Heart left ventricle (tissue), 16 donors: ENCODE results near the gene HTT. TPM values are rescaled to one million over a fixed set of nuclear protein-coding genes. Genes with fewer than 3 reads are reported as not detected.
A peak's percentile ranks its signal among the peaks of the same experiment; 100 is the strongest.

ENCODE experiments used
- ATAC-seq, 4 donors: fragments of 200-7000 bp; cut with Tn5 transposase; one replicate each; pipeline ENCODE4 v1.9.1; 2020 to 2022; ENCODE audit warnings: moderate library complexity in 4 of 4, mild to moderate bottlenecking in 3 of 4, moderate number of reproducible peaks in 1 of 4
- DNase-seq, 5 donors: peaks; one replicate each; pipeline ENCODE4 v3.0.0-alpha.2; 2020
- H3K27ac ChIP-seq, 12 donors: fragments of 200-600 bp; sonication (generic) in 4 of 12; one replicate each; pipeline versions ENCODE4 v1.5.0 to v1.8.0; 2016 to 2022; ENCODE audit warnings: mild to moderate bottlenecking in 2 of 12
- H3K27me3 ChIP-seq, 9 donors: fragments of 200-600 bp; sonication (generic) in 2 of 9; one replicate each; pipeline versions ENCODE4 v1.5.1 to v1.8.0; 2016 to 2022; ENCODE audit warnings: mild to moderate bottlenecking in 3 of 9
- H3K36me3 ChIP-seq, 9 donors: fragments of 200-600 bp; sonication (generic) in 2 of 9; one replicate each; pipeline versions ENCODE4 v1.5.0 to v1.8.0; 2018 to 2022; ENCODE audit warnings: mild to moderate bottlenecking in 2 of 9
- H3K4me1 ChIP-seq, 12 donors: fragments of 200-600 bp; sonication (generic) in 4 of 12; one replicate each; pipeline versions ENCODE4 v1.5.0 to v1.8.0; 2016 to 2022; ENCODE audit warnings: mild to moderate bottlenecking in 3 of 12
- H3K4me3 ChIP-seq, 12 donors: fragments of 200-600 bp; sonication (generic) in 4 of 12; one replicate each; pipeline versions ENCODE4 v1.5.0 to v1.8.0; 2017 to 2022; ENCODE audit warnings: mild to moderate bottlenecking in 9 of 12, moderate library complexity in 4 of 12
- H3K9me3 ChIP-seq, 12 donors: fragments of 200-600 bp; sonication (generic) in 4 of 12; one replicate each; pipeline versions ENCODE4 v1.5.0 to v1.8.0; 2016 to 2022; ENCODE audit warnings: mild to moderate bottlenecking in 1 of 12
- POLR2A ChIP-seq, 2 donors: fragments of 450-650 bp; IDR thresholded peaks; one replicate each; pipeline ENCODE4 v1.6.1; 2017; ENCODE audit warnings: antibody characterized with exemption in 2 of 2, mild to moderate bottlenecking in 2 of 2, moderate library complexity in 2 of 2
- whole genome bisulfite sequencing, 4 donors: extraction: QIAGEN DNeasy Blood & Tissue Kit in 2 of 4; methylation state at CpG; one replicate each; pipeline versions ENCODE4 v1.1.5 to v1.1.7; 2013 to 2018; 5-methylcytosine and 5-hydroxymethylcytosine counted together
- intact Hi-C, 10 donors: fragments of 100-400 bp; cut with DNase I; formaldehyde crosslinking; loops; one replicate each; pipeline versions ENCODE4 v1.11.1 to v1.14.2; 2022
- polyA plus RNA-seq, 2 donors: library from polyadenylated mRNA; stranded (reverse); fragments of 200-250 nt; gene quantifications; one replicate each; pipeline ENCODE4 v1.2.3, GENCODE V29; 2013
- total RNA-seq, 9 donors: library from RNA; depleted of rRNA in 2 of 9; stranded (reverse); fragments of >200 nt in 2 of 9; fragmentation: NEBNext Ultra II Directional in 3 of 9; extraction: Animal tissue kit (Norgen Biotek cat#: 25700) in 3 of 9; gene quantifications; one replicate each; pipeline versions ENCODE4 v1.1.0 to v1.2.4, GENCODE V29; 2016 to 2023
- TF ChIP-seq, protein P1 (sequence below), 12 donors: fragments of 200-600 bp; sonication (generic) in 4 of 12; IDR thresholded peaks; one replicate each; pipeline versions ENCODE4 v1.5.0 to v1.8.0; 2018 to 2022; ENCODE audit warnings: antibody characterized with exemption in 12 of 12, mild to moderate bottlenecking in 5 of 12
- donor health status: ischemic (EF 13 %, LVEDD 7.1; RV severe dilation, severe dysfunction).
- donor health status: healthy with polysubstance abuse.
- donor health status: DM: no; HTN: yes; CAD: no.
- donor health status: DM: no; HTN: no; CAD: no.
- donor health status: ischemic (EF 25% LVEDD 6.9; RV normal size, moderate dysfunction).
- donor health status: ischemic (EF 25% LVEDD 5.7; RV mildly dilated, moderate dysfunction).
- donor health status: healthy.
- donor health status: DM: yes; HTN: yes; CAD: no.
- donor health status: ischemic (EF 35%, LVEDD 5.7; RV mildly dilated, moderate dysfunction).
- donor health status: nonischemic (EF 11% LVEDD 7.7; RV severe dilation, severe dysfunction).
- donor health status: DM: yes; HTN: yes; CAD: no.
- donor health status: PGD.
- donor health status: ischemic (EF 29% LVEDD 5.4; RV normal size, mild dysfunction).
- donor health status: nonischemic (EF 23%, LVEDD 6.1; RV moderate dilation, normal function).

HTT gene
- total and polyA plus RNA-seq, 11 donors: 13.9 to 122 (median 25.1) TPM

DNA sequence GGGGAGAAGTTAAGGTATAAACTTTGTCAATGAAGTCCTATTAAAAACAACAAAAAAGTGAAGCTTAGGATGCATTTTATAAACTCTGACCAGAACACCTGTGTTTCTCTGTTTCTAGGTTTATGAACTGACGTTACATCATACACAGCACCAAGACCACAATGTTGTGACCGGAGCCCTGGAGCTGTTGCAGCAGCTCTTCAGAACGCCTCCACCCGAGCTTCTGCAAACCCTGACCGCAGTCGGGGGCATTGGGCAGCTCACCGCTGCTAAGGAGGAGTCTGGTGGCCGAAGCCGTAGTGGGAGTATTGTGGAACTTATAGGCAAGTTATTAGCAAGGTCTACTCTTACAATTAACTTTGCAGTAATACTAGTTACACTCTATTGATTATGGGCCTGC lies 46.6 kb downstream of the HTT start:
- 94 to 98% (median 96%) methylated on average over 8 to 9 of the region's 9 CpGs for WGBS, 4 donors
- Histone ChIP-seq H3K36me3 (peaks cover 0 to 84% (median 71%) of the 10 kb centered on the region in 9 donors), H3K4me1 (peaks cover 0 to 54% (median 27%) of the 10 kb centered on the region in 12 donors), H3K9me3 (no peaks in the 10 kb centered on the region), H3K27ac (peak overlapping the region in 3 of 12 donors; percentile 60 to 78 (median 67)), H3K4me3 (no peak overlapping the region), H3K27me3 (no peaks in the 10 kb centered on the region)
- intact Hi-C loops: no loop called here
- TF ChIP-seq, protein P1, sequence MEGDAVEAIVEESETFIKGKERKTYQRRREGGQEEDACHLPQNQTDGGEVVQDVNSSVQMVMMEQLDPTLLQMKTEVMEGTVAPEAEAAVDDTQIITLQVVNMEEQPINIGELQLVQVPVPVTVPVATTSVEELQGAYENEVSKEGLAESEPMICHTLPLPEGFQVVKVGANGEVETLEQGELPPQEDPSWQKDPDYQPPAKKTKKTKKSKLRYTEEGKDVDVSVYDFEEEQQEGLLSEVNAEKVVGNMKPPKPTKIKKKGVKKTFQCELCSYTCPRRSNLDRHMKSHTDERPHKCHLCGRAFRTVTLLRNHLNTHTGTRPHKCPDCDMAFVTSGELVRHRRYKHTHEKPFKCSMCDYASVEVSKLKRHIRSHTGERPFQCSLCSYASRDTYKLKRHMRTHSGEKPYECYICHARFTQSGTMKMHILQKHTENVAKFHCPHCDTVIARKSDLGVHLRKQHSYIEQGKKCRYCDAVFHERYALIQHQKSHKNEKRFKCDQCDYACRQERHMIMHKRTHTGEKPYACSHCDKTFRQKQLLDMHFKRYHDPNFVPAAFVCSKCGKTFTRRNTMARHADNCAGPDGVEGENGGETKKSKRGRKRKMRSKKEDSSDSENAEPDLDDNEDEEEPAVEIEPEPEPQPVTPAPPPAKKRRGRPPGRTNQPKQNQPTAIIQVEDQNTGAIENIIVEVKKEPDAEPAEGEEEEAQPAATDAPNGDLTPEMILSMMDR (IDR thresholded peaks at IDR 0.05): no peak
- ATAC-seq: no peak
- no peak for DNase-seq

DNA sequence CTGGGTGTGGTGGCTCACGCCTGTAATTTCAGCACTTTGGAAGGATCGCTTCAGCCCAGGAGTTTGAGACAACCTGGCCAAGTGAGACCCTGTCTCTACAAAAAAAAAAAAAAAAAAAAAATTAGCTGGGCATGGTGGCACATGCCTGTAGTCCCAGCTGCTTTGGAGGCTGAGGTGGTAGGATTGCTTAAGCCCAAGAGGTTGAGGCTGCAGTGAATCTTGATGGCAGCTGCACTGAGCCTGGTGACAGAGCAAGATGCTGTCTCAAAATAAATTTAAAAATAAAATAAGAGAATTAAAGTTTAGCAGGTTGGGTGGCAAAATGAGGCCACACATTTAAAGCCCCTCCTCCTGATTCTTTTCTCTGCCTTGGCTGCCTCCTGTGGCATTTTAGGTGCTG lies 47.1 kb downstream of the HTT start:
- WGBS, 4 donors: 87 to 95% (median 93%) methylated on average over 2 of the region's 2 CpGs
- Histone ChIP-seq H3K4me3 (no peak overlapping the region), H3K27me3 (no peaks in the 10 kb centered on the region), H3K36me3 (peaks cover 0 to 84% (median 71%) of the 10 kb centered on the region in 9 donors), H3K9me3 (no peaks in the 10 kb centered on the region), H3K27ac (peak overlapping the region in 11 of 12 donors; percentile 49 to 78 (median 60)), H3K4me1 (peaks cover 0 to 50% (median 27%) of the 10 kb centered on the region in 12 donors)
- TF ChIP-seq, protein P1 (IDR thresholded peaks at IDR 0.05): no peak
- no peak for TF ChIP-seq POLR2A (IDR thresholded peaks at IDR 0.05)
- intact Hi-C loops: no loop called here
- ATAC-seq (no peak), DNase-seq (no peak)

DNA sequence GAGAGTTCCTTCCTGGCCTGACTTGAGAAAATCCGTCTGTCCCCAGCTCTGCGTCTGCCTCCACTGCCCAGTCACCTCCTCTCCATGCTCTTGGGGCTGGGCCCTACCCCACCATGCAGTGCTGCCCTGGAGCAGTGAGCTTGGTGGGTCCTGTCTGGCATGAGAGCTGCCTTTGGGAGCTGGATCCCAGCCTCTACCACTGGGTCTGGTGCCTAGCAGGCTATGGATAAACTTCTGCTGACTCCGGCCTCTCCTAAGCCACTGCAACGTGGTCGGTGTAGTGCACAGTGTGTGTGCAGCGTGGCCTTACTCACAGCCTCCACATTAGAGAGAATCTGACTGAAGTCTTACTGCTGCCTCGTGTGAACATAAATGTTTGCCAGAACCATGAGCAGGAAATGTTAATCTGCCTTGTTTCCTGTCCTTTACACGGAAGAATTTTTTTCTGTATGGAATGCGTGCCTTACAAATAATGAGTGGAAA lies 47.6 kb downstream of the HTT start:
- WGBS, 4 donors: 27 to 53% (median 46%) methylated on average over 9 of the region's 9 CpGs
- intact Hi-C loops: no loop called here
- DNase-seq: no peak
- Histone ChIP-seq H3K36me3 (peaks cover 0 to 84% (median 71%) of the 10 kb centered on the region in 9 donors), H3K4me1 (peaks cover 0 to 45% (median 24%) of the 10 kb centered on the region in 12 donors), H3K27ac (peak overlapping the region in 11 of 12 donors; percentile 49 to 78 (median 60)), H3K4me3 (no peak overlapping the region), H3K27me3 (no peaks in the 10 kb centered on the region), H3K9me3 (no peaks in the 10 kb centered on the region)
- no peak for TF ChIP-seq POLR2A (IDR thresholded peaks at IDR 0.05)
- TF ChIP-seq, protein P1 (IDR thresholded peaks at IDR 0.05): no peak
- peak; percentile 32 to 80 (median 77) for ATAC-seq

DNA sequence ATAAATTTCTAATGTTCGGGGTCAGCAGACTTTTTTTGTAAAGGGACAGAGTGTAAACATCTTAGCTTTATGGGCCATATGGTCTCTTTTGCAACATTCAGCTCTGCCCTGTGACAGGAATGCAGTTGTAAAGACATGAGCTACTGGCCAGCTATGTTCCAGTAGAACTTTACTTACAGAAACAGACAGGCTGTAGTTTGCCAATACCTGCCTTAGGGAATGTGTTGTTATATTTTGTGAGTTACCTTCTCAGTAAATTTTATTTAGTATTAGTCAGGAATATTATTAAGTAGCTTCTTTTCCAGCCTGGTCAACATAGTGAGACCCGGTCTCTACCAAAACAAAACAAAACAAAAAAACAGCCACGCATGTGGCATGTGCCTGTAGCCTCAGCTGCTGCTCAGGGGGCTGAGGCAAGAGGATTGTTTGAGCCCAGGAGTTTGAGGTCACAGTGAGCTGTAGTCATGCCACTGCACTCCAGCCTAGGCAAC lies 48.7 kb downstream of the HTT start:
- WGBS, 4 donors: 34 to 63% (median 51%) methylated on average over 3 of the region's 3 CpGs
- Histone ChIP-seq H3K9me3 (no peaks in the 10 kb centered on the region), H3K4me1 (peaks cover 0 to 37% (median 22%) of the 10 kb centered on the region in 12 donors), H3K27ac (peak overlapping the region in 9 of 12 donors; percentile 27 to 78 (median 52)), H3K27me3 (no peaks in the 10 kb centered on the region), H3K36me3 (peaks cover 0 to 84% (median 72%) of the 10 kb centered on the region in 9 donors), H3K4me3 (no peak overlapping the region)
- no peak for DNase-seq
- intact Hi-C loops: no loop called here
- peak in 2 of 4 donors; percentile 58 to 63 for ATAC-seq
- TF ChIP-seq, protein P1 (IDR thresholded peaks at IDR 0.05): no peak
- TF ChIP-seq POLR2A (IDR thresholded peaks at IDR 0.05): no peak
